HG03196 (cell line): ENCODE data around the gene GJD3.
"Not testable (repeated sequence)": the region's sequence is repeated elsewhere in the genome, so short reads cannot be mapped to it uniquely, and the experiment has no call there.

Experiments used
- ATAC-seq: cut with Tn5 transposase; IDR thresholded peaks from one replicate; pipeline ENCODE4 v1.9.1; 2021; ENCODE audit not compliant: unreplicated experiment

Gene GJD3

DNA sequence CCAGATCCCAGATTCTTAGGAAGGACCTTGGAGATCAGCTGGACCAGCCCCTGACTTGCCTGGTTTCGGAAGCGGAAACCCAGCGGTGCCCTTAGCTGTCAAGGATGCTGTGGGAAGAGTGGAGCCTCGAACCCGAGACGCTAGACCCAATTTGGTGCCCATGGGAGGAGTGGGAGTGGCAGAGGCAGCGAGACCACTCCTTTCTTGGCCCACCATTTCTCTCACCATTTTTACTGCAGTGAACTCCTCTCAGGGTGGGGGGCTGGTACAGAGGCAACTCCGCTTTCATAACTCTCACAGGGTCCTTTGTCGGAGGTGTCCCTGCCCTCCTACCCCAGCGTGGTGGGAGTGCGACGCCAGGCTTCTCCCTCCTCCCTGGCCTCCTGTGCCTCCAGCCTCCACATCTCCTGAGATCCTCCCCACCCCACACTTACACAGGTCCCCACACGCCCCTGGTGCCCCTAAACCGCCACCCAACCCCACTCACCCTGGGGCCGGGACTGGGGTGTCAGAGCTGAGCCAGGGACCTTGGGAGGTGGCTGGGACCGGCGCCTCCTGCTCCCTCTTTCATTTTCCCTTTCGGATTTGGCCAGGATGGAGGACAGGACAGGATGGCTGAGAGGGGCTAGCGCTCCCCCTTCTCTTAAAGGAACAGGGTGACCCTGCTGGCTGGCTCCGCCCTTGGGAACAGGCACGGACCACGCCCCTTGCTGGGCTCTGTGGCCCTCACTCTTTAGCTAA lies at the start of gene GJD3:
Gene GJD3 (minus strand): TSS at position 617 of the 741 bp plus-strand sequence. CDS start 922 bp downstream, outside the sequence.
- no peak for ATAC-seq

DNA sequence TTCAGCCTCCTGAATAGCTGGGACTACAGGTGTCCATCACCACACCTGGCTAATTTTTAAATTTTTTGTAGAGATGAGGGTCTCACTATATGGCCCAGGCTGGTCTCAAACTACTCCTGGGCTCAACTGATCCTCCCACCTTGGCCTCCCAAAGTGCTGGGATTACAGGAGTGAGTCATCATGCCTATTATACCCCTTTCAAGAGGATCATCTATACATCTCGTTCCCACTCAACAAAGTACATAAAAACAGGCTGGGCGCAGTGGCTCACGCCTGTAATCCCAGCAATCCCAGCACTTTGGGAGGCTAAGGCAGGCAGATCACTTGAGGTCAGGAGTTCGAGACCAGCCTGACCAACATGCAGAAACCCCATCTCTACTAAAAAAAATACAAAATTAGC lies 49.8 kb upstream of the GJD3 start:
- not testable (repeated sequence) for ATAC-seq

DNA sequence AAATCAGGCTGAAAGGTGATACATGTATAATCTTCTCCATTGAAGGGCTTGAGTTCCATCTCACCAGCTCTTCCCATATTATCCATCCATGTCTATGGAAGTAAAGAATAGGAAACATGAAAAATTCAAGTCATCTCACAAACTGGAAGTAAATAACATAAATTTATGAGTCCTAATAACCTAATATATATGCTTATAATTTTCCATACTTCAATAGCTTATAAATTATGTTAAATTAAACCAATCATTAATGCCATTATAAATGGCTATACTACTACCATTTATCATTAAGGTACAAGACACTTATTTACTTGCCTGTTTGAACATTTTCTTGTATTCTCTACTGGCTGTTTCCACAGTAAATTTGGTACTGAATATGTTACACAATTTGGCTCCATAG lies 48.3 kb upstream of the GJD3 start:
- ATAC-seq = no peak

GRCh38 chr17:40411821-40412220 lies 47.3 kb upstream of the GJD3 start:
- no peak for ATAC-seq

DNA sequence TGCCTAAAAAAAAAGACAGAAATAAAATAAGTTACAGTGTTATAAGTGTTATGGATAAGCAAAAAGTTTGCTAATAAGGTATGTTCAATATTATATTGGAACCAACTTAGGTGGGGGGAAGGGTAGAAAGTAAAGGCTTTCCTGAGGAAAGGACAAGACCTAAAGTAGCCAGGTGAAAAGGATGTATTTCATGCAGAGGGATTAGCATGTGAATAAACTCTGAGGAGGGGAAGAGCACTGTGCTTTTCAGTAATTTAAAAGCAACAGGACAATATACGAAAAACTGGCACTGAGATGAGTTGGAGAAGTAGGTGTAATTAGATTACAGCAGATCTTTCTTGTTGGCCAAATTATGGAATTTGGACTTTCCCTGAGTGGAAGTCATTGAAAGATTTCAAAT lies 45.5 kb upstream of the GJD3 start:
- no peak for ATAC-seq

DNA sequence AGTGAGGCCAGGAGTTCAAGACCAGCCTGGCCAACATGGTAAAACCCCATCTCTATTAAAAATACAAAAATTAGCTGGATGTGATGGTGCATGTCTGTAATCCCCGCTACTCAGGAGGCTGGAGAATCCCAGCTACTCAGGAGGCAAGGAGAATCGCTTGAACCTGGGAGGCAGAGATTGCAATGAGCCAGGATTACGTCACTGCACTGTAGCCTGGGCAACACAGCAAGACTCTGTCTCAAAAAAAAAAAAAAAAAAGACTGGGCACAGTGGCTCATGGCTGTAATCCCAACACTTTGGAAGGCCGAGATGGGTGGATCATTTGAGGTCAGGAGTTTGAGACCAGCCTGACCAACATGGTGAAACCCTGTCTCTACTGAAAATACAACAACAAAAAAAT lies 45.0 kb upstream of the GJD3 start:
- not testable (repeated sequence) for ATAC-seq

- ATAC-seq = no peak
Observed at GRCh38 chr17:40407460-40407859, 42.9 kb upstream of the GJD3 start.

GRCh38 chr17:40404003-40404402 lies 39.5 kb upstream of the GJD3 start:
- no peak for ATAC-seq

DNA sequence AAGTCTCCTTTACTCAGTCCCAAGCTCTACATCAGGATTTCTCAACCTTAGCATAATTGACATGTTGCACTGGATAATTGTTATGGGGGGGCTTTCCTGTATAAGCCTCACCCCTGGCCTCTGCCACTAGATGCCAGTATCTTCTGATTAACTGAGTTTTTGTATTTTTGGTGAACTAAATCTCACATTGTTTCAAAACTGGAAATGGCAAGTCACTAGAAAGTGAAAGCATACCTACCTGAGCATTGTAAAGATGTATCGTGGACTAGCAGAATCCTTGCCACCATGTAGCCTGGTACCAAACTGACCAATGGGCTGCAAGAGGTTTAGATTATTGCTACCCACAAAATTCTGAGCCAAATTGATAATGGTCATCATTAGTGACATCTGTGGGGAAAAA lies 38.1 kb upstream of the GJD3 start:
- ATAC-seq = no peak

DNA sequence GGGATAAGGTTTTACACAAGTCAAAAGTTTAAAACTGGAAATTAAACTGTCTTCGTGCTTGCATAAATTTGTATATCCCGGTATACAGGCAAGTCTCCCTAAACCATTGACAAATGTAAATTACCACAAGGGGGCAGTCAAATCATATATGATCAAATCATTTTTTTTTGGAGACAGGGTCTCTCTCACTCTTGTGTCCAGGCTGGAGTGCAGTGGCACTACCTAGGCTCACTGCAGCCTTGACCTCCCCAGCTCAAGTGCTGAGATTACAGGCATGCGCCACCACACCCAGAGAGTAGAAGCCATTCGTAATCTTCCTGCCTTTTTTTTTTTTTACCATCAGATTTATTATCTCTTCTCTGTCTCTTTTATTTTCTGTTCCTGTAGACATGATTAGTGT lies 34.6 kb upstream of the GJD3 start:
- ATAC-seq = no peak

DNA sequence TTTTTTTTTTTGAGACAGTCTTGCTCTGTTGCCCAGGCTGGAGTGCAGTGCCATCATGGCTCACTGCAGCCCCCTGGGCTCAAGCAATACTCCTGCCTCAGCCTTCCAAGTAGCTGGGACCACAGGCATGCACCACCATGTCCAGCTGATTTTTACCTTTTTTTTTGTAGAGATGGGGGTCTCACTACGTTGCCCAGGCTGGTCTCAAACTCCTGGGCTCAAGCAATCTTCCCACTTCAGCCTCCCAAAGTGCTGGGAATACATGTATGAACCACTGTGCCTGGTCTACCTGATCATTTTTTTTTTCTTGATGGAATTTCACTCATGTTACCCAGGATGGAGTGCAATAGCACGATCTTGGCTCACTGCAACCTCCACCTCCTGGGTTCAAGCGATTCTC lies 22.0 kb upstream of the GJD3 start:
- not testable (repeated sequence) for ATAC-seq

- no peak for ATAC-seq
Observed at GRCh38 chr17:40382251-40382650, 17.7 kb upstream of the GJD3 start.

DNA sequence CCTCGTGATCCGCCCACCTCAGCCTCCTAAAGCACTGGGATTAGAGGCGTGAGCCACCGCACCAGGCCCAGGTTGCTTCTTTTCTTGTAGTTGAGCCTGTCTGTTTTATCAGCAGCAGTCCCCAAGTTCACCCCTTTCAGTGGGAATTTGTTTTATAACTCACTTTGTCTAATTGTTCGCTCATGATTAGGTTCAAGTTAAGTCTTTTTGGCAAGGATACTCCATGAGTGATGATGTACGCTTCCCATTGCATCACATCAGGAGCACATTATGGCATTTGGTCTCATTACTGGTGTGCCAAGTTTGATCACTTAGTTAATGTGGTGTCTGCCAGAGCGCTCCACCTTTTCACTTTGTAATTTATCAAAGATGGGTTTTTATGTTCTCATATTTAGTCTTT lies 14.4 kb upstream of the GJD3 start:
- no peak for ATAC-seq

GRCh38 chr17:40377832-40378231 lies 13.3 kb upstream of the GJD3 start:
- ATAC-seq = no peak

- not testable (repeated sequence) for ATAC-seq
Observed at GRCh38 chr17:40376541-40376940, 12.0 kb upstream of the GJD3 start.

DNA sequence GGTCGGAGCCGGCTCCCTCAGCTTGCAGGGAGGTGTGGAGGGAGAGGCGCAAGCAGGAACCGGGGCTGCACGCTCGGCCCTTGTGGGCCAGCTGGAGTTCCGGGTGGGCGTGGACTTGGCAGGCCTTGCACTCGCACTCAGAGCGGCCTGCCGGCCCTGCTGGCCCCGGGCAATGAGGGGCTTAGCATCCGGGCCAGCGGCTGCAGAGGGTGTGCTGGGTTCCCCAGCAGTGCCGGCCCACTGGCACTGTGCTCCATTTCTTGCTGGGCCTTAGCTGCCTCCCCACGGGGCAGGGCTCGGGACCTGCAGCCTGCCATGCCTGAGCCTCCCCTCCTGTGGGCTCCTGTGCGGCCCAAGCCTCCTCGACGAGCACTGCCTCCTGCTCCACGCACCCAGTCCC lies 11.2 kb upstream of the GJD3 start:
- not testable (repeated sequence) for ATAC-seq

- ATAC-seq = no peak
Observed at GRCh38 chr17:40374821-40375498, 10.4 kb upstream of the GJD3 start.

DNA sequence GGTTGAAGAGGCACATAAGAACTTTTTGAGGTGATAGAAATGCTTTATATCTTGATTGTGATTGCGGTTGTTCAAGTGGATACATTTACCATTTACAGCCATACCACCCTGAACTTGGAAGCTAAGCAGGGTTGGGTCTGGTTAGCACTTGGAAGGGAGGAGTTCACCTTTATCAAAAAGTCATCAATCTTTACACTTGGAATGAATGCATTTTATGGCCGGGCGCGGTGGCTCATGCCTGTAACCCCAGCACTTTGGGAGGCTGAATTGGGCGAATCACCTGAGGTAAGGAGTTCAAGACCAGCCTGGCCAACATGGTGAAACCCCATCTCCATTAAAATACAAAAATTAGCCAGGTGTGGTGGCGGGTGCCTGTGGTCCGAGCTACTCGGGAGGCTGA lies 9.5 kb upstream of the GJD3 start:
- ATAC-seq = no peak

- ATAC-seq = no peak
Observed at GRCh38 chr17:40373324-40373723, 8.8 kb upstream of the GJD3 start.

DNA sequence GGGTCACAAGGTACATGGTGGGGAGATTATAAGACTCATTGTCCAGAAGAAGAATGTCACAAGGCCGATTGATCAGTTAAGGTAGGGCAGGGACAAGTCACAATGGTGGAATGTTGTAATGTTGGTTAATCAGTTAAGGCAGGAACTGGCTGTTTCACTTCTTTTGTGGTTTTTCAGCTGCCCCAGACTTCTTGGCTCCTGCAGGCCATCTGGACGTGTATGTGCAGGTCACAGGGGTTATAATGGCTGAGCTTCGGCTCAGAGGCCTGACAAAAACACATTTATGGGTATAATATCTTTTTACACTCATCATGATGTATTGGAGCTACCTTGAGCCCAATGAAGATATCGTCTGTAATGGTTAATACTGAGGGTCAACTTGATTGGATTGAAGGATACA lies 8.1 kb upstream of the GJD3 start:
- ATAC-seq = not testable (repeated sequence)

- no peak for ATAC-seq
Observed at GRCh38 chr17:40372031-40372430, 7.5 kb upstream of the GJD3 start.

DNA sequence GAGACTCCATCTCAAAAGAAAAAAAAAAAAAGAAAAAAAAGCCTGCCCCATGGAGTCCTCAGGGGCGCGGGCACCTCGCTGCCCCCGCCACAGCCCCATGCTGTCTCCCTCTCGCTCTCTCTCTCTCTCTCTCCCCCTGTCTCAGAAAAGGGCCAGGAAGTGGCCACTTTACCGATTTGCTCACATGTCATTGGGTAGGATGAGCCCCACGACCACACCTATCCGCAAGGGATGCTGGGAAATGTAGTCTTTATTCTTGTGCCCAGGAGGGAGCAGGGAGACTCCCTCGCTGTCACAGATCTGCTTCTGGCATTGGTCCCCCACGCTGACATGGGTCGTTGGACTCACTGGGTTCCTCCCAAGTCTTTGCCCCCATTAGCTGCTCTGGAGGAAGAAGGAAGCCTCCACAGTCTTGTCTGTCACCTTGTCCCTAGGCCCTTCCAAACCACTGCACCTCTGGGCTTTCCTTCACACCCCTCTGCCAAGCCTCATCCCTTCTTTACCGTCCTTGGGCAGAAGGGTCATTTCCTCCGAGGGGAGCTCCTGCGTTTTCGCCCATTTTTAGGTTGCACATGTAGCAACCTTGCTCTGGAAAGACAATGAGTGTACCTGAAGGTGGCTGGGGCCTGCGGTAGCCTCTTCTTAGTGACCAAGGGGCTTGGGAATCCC lies 6.9 kb upstream of the GJD3 start:
- no peak for ATAC-seq
